Activated naive CD4-positive, alpha-beta T cell treated with anti-CD3 and anti-CD28 coated beads for 36 hours (primary cell): ENCODE data around the gene SLC19A1. TPM values are rescaled to one million over a fixed set of nuclear protein-coding genes. Genes with fewer than 3 reads are reported as not detected.
A peak's percentile ranks its signal among the peaks of the same experiment; 100 is the strongest.

Experiments used
- CTCF ChIA-PET: fragments of 350-600 bp; sonication (Branson Sonifier 250); formaldehyde crosslinking; loops from one replicate; lab custom pipeline; 2021; ENCODE audit warnings: antibody characterized with exemption; lab: Charles Lee
- DNase-seq: peaks from one replicate; pipeline ENCODE4 v3.0.0-alpha.2; 2020
- H3K27ac Mint-ChIP-seq: one replicate; pipeline ENCODE4 v1.8.0; 2021; ENCODE audit warnings: mild to moderate bottlenecking, mixed read lengths
- H3K27me3 Mint-ChIP-seq: one replicate; pipeline ENCODE4 v1.8.0; 2021; ENCODE audit warnings: low read depth, mixed read lengths
- H3K36me3 Mint-ChIP-seq: one replicate; pipeline ENCODE4 v1.8.0; 2021; ENCODE audit warnings: low read depth, mixed read lengths
- H3K4me1 Mint-ChIP-seq: one replicate; pipeline ENCODE4 v1.8.0; 2021; ENCODE audit warnings: low read depth, mixed read lengths
- H3K4me3 Mint-ChIP-seq: one replicate; pipeline ENCODE4 v1.8.0; 2021; ENCODE audit warnings: mild to moderate bottlenecking, moderate library complexity, mixed read lengths
- H3K9me3 Mint-ChIP-seq: one replicate; pipeline ENCODE4 v1.8.0; 2021; ENCODE audit warnings: mixed read lengths
- intact Hi-C: fragments of 100-400 bp; cut with micrococcal nuclease; formaldehyde crosslinking; loops from one replicate; pipeline ENCODE4 v1.15.1; 2023
- total RNA-seq, 2 experiments: library from RNA; stranded (reverse); gene quantifications; one replicate each; pipeline ENCODE4 v1.2.3, GENCODE V29; 2021

The SLC19A1 gene
- total RNA-seq, 2 experiments from 2014 or later = 32.2 to 33.0 TPM

DNA sequence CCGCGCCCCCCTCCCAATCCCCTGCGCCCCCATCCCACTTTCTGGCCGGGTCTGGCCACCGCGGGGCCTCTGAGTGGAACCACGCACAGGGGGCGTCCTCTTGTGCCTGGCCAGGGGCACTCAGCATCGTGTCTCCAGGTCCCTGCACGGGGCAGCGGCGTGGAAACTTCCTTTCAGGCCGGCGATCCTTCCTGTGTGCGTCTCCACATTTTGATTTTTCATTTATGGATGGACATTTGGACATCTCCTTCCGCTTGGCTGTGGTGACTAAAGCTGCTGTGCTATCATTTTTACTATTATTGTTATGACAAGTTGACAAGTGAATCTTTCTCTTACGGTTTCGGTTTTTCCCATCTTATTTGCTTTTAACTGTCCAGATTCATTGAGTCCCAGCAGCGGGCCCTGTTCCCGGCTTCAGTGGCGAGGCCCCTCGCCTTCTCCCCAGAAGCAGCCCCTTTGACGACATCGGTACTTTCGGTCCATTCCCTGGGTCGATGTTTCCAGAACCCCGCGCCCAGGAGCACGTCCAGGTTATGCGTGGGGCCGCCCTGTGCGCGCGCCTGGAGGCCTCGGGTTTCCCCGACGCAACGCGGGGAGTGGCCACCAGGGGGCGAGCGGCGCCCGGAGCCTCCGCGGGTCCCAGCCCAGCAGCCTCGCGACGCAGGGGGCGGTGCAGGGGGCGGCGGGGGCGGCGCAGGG is 12.4 kb upstream of the SLC19A1 start:
- intact Hi-C loops = loop anchor here (1.0 to 5.0 kb wide), 3 partner anchors 42 to 266 kb away; no protein-coding TSS in a partner anchor
- H3K36me3 Mint-ChIP-seq = no peaks in the 10 kb centered on the region
- H3K27ac Mint-ChIP-seq = peak overlapping the region; percentile 91
- DNase-seq = peak; percentile 88
- H3K4me3 Mint-ChIP-seq = peak overlapping the region; percentile 89
- H3K27me3 Mint-ChIP-seq = no peaks in the 10 kb centered on the region
- H3K9me3 Mint-ChIP-seq = no peaks in the 10 kb centered on the region
- CTCF ChIA-PET = interaction anchor here (0.8 kb wide), 1 partner anchor 41 kb away, joined by 3 read pairs; no protein-coding TSS in a partner anchor
- peaks cover 27% of the 10 kb centered on the region for H3K4me1 Mint-ChIP-seq

DNA sequence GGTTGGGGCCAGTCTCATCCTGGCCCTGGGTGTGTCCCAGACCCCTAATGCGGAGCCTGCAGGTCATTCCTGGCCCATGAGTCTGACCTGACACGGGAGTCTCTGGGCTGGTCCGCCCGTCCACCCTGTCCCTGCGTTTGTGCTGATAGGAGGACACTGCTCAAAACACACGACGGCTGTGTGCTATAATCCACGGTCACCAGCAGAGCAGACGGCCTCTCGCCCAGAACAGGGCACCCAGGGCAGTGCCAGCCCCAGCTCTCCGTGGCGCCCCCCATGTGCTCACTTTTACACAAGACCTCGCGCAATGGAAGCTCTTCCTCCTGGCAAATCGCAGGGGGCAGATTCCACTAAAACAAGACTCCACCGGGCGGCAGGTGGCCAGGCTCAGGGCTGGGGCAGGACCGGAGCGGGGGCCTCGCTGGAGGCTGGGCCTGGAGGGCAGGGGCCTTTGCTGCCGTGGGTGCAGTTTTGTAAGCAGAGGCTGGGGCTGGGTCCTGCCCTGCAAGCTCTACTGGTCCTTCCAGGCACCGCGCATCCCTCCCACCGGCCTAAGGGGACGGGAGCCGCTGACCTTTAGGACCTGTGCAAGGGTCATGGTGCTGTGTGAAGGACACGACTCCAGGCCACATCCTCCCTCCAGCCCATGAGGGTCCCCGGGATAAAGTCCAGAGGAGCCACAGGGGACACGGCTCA is 10.6 kb upstream of the SLC19A1 start:
- peak; percentile 7 for DNase-seq
- H3K4me3 Mint-ChIP-seq = peak overlapping the region; percentile 29
- intact Hi-C loops = loop anchor here (5.0 kb wide), 1 partner anchor 261 kb away; no protein-coding TSS in a partner anchor

DNA sequence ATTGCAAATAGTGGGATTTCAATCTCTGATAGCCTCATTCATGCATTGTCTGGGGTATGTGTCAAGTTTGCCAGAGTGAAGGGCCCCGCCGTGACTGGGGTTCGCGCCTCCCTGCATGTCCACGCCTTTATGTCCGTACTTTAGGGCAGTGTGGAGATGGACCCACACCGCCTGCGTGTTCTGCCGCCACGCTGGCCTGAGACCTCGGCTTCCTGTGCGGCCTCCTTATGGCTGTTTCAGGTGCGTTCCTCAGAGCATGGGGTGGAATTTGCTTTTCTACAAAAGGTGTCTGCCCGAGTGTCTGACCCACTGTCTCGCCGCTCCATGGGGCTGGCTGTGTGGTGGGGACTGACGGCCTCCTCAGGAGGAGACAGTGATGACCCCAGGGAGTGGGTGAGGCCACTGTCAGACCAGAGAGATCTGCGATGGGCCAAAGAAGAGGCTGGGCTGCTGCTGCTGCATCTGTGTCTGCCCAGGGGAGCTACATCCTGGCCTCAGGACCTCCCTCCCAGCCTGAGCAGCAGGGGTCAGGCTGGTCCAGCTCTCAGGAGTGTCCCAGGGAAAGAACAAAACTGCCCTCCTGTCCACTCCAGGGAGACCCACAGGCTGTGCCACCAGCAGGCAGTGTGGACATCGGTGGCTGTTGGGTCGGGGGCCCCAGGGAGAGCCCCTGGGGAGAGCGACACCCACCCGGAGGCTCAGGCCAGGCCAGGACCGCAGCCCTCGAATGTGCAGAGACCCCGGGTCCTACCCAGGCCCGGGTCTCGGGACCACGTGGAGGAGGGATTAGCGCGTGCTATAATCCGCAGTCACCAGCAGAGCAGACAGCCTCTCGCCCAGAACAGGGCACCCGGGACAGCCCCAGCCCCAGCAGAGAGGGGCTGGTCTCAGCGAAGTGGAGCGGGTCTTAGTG is 9.8 kb upstream of the SLC19A1 start:
- intact Hi-C loops = loop anchor here (1.0 to 5.0 kb wide), 9 partner anchors 40 to 473 kb away; partner anchors contain the start of gene PCBP3
- Mint-ChIP-seq H3K36me3 (no peaks in the 10 kb centered on the region), H3K27me3 (no peaks in the 10 kb centered on the region), H3K4me1 (peaks cover 32% of the 10 kb centered on the region), H3K27ac (peak overlapping the region; percentile 99), H3K9me3 (no peaks in the 10 kb centered on the region), H3K4me3 (peak overlapping the region; percentile 69)
- CTCF ChIA-PET = interaction anchor here (0.6 to 2.6 kb wide), 2 partner anchors 41 to 329 kb away, joined by 3 to 9 read pairs; no protein-coding TSS in a partner anchor
- DNase-seq = peak; percentile 14

More for the DNA sequence above, 10.6 kb upstream of the SLC19A1 start:
- no peaks in the 10 kb centered on the region for H3K27me3 Mint-ChIP-seq
- H3K36me3 Mint-ChIP-seq = no peaks in the 10 kb centered on the region
- no peak overlapping the region for H3K27ac Mint-ChIP-seq
- CTCF ChIA-PET = no interaction called here
- H3K4me1 Mint-ChIP-seq = peaks cover 32% of the 10 kb centered on the region
- no peaks in the 10 kb centered on the region for H3K9me3 Mint-ChIP-seq

DNA sequence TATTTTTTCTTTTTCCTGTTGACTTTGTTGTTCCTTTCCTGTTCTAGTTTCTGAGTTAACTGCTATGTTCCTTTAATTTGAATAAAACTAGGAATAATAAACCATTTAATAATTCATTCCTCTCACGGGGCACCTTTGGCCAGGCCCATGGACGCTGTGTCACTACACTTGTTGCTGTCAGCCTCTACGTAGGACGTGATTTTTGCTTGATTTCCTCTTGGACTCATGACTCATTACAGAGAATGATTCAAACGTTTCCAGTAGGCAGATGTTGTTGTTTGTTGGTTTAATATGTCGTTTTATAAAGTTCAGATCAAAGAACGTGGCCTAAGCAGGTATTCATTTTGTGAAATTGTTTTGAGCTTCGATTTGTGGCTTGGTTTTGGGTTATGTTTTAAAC is 9.1 kb upstream of the SLC19A1 start:
- CTCF ChIA-PET = interaction anchor here (0.6 to 2.6 kb wide), 2 partner anchors 42 to 330 kb away, joined by 3 to 9 read pairs; no protein-coding TSS in a partner anchor
- intact Hi-C loops = loop anchor here (1.0 to 5.0 kb wide), 9 partner anchors 41 to 473 kb away; partner anchors contain the start of gene PCBP3
- Mint-ChIP-seq H3K36me3 (no peaks in the 10 kb centered on the region), H3K9me3 (no peaks in the 10 kb centered on the region), H3K4me3 (peak overlapping the region; percentile 69), H3K4me1 (peaks cover 32% of the 10 kb centered on the region), H3K27ac (peak overlapping the region; percentile 99), H3K27me3 (no peaks in the 10 kb centered on the region)
- peak; percentile 67 for DNase-seq

DNA sequence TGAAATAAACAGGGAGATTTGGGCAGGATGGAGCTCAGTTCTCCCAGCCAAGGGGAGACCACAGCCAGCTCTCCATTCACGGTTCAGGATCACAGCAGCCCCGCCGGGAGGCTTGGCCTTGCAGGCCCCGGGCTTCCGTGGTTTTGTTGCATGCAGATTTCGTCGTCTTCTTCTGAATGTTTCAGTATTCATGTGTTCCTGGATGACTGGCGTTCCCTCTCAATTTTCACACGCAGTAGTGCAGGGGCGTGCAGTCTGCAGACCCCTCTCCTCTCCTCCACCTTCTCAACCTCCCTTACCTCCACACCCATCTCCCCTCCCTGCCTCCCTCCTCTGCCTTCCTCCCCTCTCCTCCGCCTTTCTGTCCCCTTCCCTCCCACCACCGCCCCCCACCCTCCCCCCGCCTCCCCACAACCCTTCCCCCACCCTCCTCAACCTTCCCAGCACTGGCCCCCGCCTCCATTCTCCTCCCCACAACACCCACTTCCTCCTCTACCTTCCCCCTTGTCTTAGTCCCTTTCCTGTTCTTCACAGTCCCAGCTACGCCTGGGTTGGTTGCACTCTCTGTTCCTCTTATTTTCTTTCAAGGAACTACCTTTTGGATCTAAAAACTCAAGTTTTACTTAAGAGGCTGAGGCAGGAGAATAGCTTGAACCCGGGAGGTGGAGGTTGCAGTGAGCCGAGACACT is 8.4 kb upstream of the SLC19A1 start:
- peak; percentile 85 for DNase-seq
- Mint-ChIP-seq H3K27me3 (no peaks in the 10 kb centered on the region), H3K27ac (peak overlapping the region; percentile 99), H3K36me3 (no peaks in the 10 kb centered on the region), H3K9me3 (no peaks in the 10 kb centered on the region), H3K4me3 (peak overlapping the region; percentile 69), H3K4me1 (peaks cover 32% of the 10 kb centered on the region)
- CTCF ChIA-PET = interaction anchor here (0.6 to 2.6 kb wide), 3 partner anchors 42 to 330 kb away, joined by 3 to 9 read pairs (median 4); no protein-coding TSS in a partner anchor
- intact Hi-C loops = loop anchor here (1.0 to 5.0 kb wide), 10 partner anchors 8 to 472 kb away; partner anchors contain the start of genes PCBP3 and SLC19A1

DNA sequence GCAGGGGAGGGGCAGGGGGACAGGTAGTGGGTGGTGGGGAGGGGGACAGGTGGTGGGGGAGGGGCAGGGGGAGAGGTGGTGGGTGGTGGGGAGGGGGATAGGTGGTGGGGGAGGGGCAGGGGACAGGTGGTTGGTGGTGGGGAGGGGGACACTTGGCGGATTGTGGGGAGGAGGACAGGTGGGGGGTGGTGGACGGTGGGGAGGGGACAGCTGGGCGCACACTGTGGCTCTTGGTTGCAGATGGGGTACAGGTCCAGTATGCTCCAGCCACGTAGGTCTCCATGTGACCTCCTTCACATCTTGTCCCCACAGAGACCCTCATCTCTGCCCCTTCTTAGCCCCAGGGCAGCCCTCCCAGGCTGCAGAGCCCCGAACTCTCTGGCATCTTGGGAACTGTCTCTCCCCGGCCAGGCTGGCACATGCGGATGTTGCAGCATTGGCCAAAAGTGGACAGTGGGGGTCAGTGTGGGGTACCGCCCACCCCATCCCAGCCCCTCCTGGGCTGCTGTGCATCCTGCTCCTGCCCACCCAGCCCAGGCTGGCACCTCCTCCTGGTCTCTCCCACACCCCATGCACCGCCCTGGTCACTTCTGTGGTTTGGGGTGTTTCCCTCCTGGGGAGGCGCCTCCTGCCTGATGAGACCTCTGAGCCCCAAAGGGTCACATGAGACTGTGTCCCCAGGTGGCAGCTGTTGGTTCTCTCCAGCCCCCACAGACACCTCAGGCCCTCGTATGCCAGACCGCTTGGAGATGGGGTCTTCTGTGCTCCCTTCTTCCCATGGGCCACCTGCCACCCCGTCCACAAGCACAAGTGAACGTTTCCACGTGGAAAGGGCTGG is 7.6 kb upstream of the SLC19A1 start:
- Mint-ChIP-seq H3K4me3 (peak overlapping the region; percentile 54), H3K36me3 (no peaks in the 10 kb centered on the region), H3K9me3 (no peaks in the 10 kb centered on the region), H3K27ac (peak overlapping the region; percentile 99), H3K27me3 (no peaks in the 10 kb centered on the region), H3K4me1 (peaks cover 32% of the 10 kb centered on the region)
- CTCF ChIA-PET = interaction anchor here (1.0 to 2.6 kb wide), 2 partner anchors 43 to 46 kb away, joined by 4 to 9 read pairs; no protein-coding TSS in a partner anchor
- intact Hi-C loops = loop anchor here (1.0 to 5.0 kb wide), 5 partner anchors 8 to 471 kb away; partner anchors contain the start of gene SLC19A1
- DNase-seq = peak; percentile 13

DNA sequence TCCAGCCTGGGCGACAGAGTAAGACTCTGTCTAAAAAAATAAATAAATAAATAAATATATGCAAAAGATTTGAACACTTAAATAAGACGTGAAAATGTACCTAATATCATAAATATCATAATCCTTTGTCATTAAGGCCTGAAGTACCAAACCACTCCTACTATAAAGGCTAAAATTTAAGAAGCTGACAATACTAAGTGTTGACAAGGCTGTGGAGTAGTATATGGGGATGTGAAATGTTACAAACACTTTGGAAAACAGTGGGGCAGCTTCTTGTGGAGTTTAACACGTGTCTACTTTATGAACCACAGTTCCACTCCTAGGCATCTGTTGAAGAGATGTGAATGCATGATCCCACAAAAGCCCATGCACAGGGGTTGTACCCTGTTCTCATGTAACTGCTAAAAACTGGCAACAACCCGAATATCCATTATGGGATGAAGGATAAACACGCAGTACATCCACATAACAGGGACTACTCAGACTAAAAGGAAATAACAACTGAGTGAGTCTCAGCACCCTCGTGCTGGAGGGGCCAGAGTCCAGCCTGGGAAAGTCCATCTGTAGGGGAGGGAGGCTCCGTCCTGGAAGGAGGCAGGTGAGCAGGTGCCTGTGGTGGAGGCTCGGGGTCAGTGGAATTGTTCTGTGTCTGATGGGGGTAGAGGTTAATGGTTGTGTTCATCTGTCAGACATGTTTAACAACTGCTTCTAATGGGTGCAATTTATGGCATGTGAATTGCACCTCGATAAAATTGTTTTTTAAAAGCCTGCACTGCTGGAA is 6.7 kb upstream of the SLC19A1 start:
- Mint-ChIP-seq H3K4me3 (peak overlapping the region; percentile 30), H3K9me3 (no peaks in the 10 kb centered on the region), H3K27ac (peak overlapping the region; percentile 84), H3K36me3 (no peaks in the 10 kb centered on the region), H3K27me3 (no peaks in the 10 kb centered on the region), H3K4me1 (peaks cover 27% of the 10 kb centered on the region)
- CTCF ChIA-PET = no interaction called here
- peak; percentile 2 for DNase-seq
- intact Hi-C loops = no loop called here

DNA sequence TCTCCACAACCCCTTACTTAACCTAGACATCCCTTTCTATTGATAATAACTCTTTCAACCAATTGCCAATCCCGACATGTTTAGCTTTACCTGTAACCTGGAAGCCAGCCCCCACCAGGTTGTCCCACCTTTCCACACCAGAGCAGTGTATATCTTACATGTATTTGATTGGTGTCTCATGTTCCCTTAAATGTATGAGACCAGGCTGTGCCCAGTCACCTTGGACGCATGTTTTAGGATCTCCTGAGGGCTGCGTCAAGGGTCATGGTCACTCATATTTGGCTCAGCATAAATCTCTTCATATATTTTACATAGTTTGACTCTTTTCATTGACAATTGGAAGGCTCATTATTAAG is 5.3 kb upstream of the SLC19A1 start:
- Mint-ChIP-seq H3K9me3 (no peaks in the 10 kb centered on the region), H3K36me3 (no peaks in the 10 kb centered on the region), H3K4me1 (peaks cover 30% of the 10 kb centered on the region), H3K27me3 (no peaks in the 10 kb centered on the region), H3K27ac (no peak overlapping the region), H3K4me3 (no peak overlapping the region)
- intact Hi-C loops = no loop called here
- CTCF ChIA-PET = no interaction called here
- peak; percentile 2 for DNase-seq

DNA sequence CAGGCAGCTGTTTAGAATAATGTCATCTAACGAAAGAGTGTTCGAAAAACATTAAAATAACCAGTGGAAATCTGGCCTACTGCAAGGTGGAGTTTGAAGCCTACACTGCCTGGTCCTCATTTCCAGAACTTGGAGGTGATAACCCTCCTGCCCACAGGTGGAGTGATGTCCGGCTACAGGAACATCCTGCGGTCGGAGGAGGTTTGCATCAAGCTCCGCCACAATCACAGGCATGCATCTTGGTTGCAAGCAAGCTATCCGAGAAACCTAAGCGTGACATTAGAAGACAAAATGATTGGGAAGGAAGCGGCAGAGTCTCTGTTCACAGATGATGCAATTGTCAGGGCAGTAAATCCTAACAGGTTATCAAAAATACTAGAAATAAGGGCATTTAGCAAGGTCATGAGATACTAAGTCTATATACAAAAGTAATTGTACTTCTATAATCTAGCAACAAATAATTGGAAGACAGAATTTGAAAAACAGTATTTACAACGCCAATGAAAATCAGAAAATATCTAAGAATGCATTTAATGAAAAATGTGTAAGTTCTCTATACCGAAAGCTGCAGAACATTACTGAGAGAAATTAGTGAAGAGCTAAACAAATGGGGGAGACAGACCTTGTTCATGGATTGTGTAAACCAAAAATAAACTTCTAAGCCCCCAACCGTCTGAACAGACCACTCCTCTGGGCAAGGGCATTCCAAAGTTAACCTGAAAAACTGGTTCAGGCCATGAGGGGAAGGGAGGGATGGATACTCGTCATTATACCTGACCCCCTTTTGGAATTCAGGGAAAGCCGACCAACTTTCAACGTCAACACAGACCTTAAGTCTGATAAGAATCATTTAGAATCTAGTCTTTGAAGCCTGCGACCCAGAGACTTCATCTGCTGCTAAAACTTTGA is 4.7 kb upstream of the SLC19A1 start:
- H3K4me1 Mint-ChIP-seq = peaks cover 27% of the 10 kb centered on the region
- H3K27ac Mint-ChIP-seq = no peak overlapping the region
- H3K27me3 Mint-ChIP-seq = no peaks in the 10 kb centered on the region
- intact Hi-C loops = no loop called here
- CTCF ChIA-PET = no interaction called here
- no peaks in the 10 kb centered on the region for H3K9me3 Mint-ChIP-seq
- H3K36me3 Mint-ChIP-seq = no peaks in the 10 kb centered on the region
- DNase-seq = no peak
- no peak overlapping the region for H3K4me3 Mint-ChIP-seq
